Measurements from ENCODE around the gene KIAA1328.
A peak's percentile ranks its signal among the peaks of the same experiment; 100 is the strongest.
"Not testable (repeated sequence)": the region's sequence is repeated elsewhere in the genome, so short reads cannot be mapped to it uniquely, and the experiment has no call there.

KIAA1328 gene

GRCh38 chr18:37166491-37166890 lies 337.6 kb downstream of the KIAA1328 start:
- TF ChIP-seq GABPA (IDR thresholded peaks at IDR 0.05; ENCODE audit: low read depth) (no peak), CTCF (IDR thresholded peaks at IDR 0.05; ENCODE audit: insufficient read depth, low read length) (no peak), REST (IDR thresholded peaks at IDR 0.05; ENCODE audit: insufficient replicate concordance, low read depth) (no peak), SPI1 (IDR thresholded peaks at IDR 0.05; ENCODE audit: borderline replicate concordance, low read depth) (no peak), POLR2AphosphoS5 (IDR thresholded peaks at IDR 0.05; ENCODE audit: low read depth) (no peak)
- no peak for DNase-seq (ENCODE audit: low read depth in 1 of 2, low spot score in 1 of 2)
- Histone ChIP-seq H3K27ac (replicated peaks) (no peak overlapping the region), H3K27me3 (ENCODE audit: insufficient read depth, poor library complexity, severe bottlenecking) (no peaks in the 10 kb centered on the region), H3K4me3 (replicated peaks; ENCODE audit: insufficient read depth, low read length) (no peak overlapping the region)

GRCh38 chr18:37166966-37167365 lies 338.0 kb downstream of the KIAA1328 start:
- H3K27me3 ChIP-seq (ENCODE audit: insufficient read depth, poor library complexity, severe bottlenecking); H3K27ac ChIP-seq (replicated peaks); H3K4me3 ChIP-seq (replicated peaks; ENCODE audit: insufficient read depth, low read length): not testable (repeated sequence)
- peak in 1 of 2 experiments; percentile 9 for DNase-seq (ENCODE audit: low read depth in 1 of 2, low spot score in 1 of 2)

DNA sequence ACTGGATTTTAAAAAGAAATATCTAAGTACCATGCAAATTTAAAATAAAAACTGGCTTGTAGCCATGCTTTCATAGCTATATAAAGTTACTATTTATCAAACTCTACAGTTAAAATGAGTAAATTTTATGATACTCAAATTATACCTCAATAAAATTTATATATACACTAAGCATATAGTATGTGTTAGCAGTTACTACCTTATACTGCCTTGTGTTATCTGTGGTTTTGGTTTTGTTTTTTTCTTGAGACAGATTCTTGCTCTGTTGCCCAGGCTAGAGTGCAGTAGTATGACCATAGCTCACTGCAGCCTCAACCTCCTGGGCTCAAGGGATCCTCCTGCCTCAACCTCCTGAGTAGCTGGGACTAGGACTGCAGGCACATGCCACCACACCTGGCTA lies 342.1 kb downstream of the KIAA1328 start:
- Histone ChIP-seq H3K27ac (replicated peaks) (no peak overlapping the region), H3K27me3 (ENCODE audit: insufficient read depth, poor library complexity, severe bottlenecking) (no peaks in the 10 kb centered on the region), H3K4me3 (replicated peaks; ENCODE audit: insufficient read depth, low read length) (no peak overlapping the region)
- TF ChIP-seq CTCF (IDR thresholded peaks at IDR 0.05; ENCODE audit: insufficient read depth, low read length) (no peak), POLR2AphosphoS5 (IDR thresholded peaks at IDR 0.05; ENCODE audit: low read depth) (no peak), GABPA (IDR thresholded peaks at IDR 0.05; ENCODE audit: low read depth) (no peak), SPI1 (IDR thresholded peaks at IDR 0.05; ENCODE audit: borderline replicate concordance, low read depth) (no peak), REST (IDR thresholded peaks at IDR 0.05; ENCODE audit: insufficient replicate concordance, low read depth) (no peak)
- no peak for DNase-seq (ENCODE audit: low read depth in 1 of 2, low spot score in 1 of 2)

DNA sequence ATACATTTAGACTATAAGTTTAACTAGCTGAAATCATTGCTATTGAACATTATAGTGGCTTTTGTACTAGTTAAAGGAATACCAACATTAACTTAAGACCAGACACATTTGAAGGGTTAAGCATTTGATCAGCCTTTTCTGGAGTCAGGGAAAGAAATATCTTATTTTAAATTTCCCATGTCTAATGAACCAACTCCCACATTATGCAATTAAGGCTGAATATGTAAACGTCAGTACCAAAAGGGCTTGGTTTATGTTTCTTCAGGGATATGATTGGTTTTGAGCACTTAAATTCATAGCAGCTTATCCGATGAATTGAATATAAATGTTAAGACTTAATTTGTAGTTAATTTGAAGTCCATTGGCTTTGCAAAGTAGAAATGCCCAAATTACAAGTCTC lies 344.5 kb downstream of the KIAA1328 start:
- TF ChIP-seq REST (IDR thresholded peaks at IDR 0.05; ENCODE audit: insufficient replicate concordance, low read depth) (no peak), SPI1 (IDR thresholded peaks at IDR 0.05; ENCODE audit: borderline replicate concordance, low read depth) (no peak), GABPA (IDR thresholded peaks at IDR 0.05; ENCODE audit: low read depth) (no peak), CTCF (IDR thresholded peaks at IDR 0.05; ENCODE audit: insufficient read depth, low read length) (no peak), POLR2AphosphoS5 (IDR thresholded peaks at IDR 0.05; ENCODE audit: low read depth) (no peak)
- H3K27ac ChIP-seq (replicated peaks): no peak overlapping the region
- no peak overlapping the region for H3K4me3 ChIP-seq (replicated peaks; ENCODE audit: insufficient read depth, low read length)
- no peak for DNase-seq (ENCODE audit: low read depth in 1 of 2, low spot score in 1 of 2)
- H3K27me3 ChIP-seq (ENCODE audit: insufficient read depth, poor library complexity, severe bottlenecking): no peaks in the 10 kb centered on the region
